Measurements from ENCODE around the gene TMEM132D.

- TF ChIP-seq CTCF (IDR thresholded peaks at IDR 0.05), result no peak
- TF ChIP-seq POLR2A (IDR thresholded peaks at IDR 0.05; ENCODE audit: low read depth), result no peak
Observed at GRCh38 chr12:129215556-129215955, 688.3 kb downstream of the TMEM132D start.
